ENCODE data around the gene IL18R1.

Gene IL18R1

DNA sequence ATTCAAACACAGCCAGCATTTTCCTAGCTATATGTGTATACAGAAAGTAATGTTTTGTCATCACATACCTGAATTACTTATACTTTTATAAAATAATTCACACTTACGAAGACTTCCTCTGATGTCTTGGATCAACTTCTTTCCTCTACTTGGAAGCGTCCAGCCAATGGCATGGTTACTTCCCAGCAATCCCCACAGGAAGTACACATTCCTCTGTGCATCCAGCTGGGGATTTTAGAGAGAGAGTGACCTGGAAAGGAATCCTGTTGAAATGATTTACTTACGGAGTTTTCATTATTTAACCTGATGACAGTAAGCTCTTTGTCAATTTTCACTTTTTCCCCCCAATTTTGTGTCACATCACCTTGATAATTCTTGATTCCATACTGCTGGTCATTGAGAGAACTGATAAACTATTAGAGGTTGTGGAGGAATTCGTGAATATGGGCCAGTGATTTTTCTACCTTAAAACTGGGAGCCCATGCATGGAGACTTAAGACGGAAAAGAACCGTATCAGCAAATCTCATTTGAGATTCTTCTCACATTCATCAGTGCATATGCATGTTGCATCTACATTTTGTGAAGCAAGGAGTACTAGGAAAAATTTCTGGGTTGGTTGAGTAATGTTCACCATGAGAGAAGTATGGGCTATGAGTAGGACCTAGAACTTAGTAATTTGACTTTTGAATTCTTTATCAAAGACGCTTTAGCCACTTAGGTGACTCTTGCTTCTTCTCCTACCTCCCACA is 9.0 kb upstream of the IL18R1 start:
- no peak for DNase-seq

DNA sequence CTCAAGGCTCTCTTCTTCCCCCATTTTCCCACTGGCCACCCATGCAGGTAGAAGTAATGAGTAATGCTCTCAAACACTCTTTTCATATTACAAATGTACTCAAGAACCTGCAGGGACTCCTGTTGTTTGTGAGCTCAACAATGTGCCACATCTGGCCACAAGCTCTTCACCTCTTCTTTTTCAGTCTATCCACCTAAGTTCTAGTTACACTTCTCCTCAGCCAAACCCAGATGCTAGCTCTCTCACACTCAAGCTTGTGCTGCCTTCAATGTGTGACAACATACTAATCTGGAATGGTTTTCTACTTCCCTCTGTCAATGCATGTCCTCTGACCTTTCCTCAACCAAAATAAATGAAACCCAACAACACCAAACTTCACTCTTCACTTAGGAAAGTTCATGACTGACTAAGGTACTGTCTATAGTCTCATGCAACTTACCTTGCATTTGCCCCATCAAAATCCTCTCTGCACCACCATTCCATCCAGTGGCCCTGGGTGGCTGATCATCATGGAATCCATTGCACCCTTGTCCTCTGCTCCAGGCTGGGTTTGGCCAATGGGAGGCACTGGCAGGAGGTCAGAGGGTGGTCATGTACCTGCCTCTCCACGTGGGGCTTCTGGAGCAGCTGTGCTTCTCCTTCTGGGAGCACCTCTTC is 5.3 kb upstream of the IL18R1 start:
- DNase-seq: no peak

DNA sequence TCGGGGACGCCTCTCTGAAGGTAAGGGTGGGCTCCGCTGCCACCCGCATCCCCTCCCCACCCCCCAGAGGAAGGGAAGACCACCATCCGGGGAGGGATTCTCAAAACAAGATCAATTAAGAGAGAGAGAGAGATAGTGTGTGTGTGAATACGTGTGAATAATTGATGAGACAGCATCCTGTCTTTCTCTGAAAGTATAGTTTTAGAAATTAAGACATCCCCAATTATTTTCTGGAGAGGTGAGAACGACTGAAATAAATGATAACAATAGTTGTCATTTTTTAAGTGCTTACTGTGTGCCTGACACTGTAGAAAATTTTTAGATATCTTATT is 751 bp downstream of the IL18R1 start:
- DNase-seq: no peak

DNA sequence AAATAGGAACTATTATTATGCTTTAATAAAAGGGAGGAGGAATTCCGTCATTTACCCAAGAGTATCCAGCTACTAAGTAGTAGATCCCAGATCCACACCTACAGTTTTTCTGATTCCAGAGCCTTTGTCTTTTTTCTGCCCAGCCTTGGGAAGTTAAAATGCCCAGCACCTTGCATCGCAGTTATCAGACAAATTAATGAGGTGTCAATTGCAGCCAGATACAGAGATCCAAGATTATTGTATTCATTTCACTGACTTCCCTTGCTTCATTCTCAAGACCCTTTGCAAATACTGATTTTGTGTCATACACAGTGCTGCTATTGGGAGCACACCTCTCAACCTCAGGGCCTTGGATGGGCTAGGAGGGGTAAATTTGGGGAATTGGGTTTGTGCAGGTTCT is 1.1 kb downstream of the IL18R1 start:
- DNase-seq: no peak

DNA sequence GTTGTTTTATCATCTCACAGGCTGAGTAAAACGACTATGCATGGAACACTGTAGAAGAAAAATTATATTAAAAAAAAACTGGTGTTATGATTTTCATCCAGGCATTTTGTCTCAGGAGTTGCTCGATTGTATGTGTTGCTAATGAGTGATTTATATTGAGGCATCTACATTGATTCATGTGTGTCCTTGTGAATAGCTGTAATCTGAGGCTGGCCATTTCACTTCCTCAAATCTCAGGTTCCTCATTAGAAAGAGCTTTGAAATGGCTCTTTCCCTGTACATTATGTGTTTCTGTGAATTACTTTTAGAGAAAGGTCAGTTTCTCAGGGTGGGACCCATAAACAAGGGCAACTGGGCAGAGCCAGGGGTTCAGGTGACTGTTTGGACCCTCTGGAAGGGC is 2.3 kb downstream of the IL18R1 start:
- DNase-seq: no peak

DNA sequence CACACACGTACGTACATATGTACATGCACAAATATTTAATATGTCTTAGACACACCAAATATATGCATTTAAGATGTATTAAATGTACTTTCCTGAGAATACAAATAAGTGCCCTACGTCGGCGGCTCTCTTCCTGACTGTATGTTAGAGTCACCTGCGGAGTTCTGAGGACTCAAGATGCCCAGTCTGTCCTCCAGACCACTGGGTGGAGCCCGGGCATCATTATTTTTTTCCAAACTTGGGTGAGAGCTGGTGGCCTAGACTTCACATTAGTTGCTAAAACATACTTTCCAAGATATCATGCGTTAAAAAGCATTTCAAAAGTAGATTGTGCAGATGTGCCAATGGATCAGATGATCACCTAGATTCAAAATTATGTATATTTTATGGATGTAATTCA is 2.9 kb downstream of the IL18R1 start:
- peak in 1 of 2 donors; percentile 22 for DNase-seq

DNA sequence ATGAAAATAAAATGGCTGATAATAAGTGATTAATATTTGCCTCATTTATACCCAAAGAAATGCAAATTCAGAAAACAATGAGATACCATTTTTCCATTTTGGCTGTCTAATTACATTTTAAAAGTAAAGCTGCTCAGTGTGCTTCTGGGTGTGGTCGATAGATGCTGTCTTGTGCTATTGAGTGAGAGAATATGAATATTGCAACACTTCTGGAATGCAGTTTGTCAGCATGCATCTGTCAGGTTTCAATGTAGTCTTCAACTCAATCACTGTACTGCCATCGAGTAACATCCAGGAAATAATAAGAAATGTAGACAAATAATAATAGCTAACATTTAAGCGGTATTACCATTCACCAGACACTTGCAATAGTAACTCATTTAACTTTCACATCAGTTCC is 3.9 kb downstream of the IL18R1 start:
- no peak for DNase-seq

DNA sequence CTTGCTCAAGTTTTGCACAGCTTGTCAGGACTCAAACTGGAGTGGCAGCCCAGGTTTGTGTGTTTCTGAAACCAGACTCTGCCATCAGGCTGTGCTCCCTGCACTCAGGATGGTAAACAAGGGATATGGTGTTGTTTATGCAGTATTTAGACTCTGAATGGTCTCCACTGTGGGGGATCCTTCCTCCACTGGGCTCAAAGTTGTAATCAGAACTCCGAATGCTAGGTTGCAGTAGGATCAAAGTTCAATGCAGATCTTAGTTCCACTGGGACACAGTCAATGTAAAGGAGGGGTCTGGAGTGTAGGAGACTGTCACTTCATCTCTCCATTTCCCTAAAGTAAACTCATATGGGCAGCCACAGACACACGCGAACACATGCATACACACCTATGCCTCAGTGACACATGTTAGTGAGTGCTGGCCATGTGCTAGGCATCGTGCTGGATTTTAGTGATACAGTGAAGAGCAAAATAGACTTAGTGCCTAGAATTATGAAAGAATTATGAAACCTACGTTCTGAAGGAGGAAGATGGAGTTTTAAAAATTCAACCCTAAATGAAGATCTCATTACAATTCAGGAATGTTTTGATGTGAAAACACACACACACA is 6.1 kb downstream of the IL18R1 start:
- no peak for DNase-seq

DNA sequence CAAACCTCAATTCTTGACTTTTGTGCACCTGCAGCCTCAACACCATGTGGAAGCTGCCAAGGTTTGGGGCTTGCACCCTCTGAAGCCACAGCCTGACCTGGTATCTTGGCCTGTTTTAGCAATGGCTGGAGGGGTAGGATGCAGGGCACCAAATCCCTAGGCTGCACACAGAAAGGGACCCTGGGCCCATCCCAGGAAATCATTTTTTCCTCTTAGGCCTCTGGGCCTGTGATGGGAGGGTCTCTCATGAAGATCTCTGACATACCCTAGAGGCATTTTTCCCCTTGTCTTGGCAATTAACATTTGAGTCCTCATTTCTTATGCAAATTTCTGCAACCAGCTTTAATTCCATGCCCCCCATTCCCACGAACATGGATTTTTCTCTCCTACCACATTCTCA is 10.2 kb downstream of the IL18R1 start:
- no peak for DNase-seq

DNA sequence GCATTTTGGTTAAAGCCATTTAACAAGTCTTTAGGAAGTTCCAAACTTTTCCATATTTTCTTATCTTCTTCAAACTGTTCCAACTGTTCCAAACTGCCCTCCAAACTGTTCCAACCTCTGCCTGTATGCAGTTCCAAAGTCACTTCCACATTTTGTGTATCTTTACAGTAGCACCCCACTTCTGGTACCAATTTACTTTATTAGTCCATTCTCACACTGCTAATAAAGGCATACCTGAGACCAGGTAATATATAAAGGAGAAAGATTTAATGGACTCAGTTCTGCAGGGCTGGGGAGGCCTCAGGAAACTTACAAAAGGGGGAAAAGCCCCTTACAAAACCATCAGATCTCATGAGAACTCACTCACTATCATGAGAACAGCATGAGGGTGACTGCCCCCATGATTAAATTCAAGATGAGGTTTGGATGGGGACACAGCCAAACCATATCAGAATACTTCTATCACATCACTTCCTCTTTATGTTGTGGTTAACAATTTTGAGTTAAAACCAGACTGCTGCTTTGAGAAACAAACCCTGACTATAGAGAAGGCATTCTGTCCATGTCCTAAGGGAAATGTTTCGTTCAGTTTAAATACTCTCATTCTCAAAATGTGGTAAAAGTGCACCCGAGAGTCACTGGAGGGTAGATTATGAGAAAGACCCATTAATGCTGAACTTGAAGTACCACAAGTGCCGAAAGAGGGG is 11.0 kb downstream of the IL18R1 start:
- DNase-seq: no peak

DNA sequence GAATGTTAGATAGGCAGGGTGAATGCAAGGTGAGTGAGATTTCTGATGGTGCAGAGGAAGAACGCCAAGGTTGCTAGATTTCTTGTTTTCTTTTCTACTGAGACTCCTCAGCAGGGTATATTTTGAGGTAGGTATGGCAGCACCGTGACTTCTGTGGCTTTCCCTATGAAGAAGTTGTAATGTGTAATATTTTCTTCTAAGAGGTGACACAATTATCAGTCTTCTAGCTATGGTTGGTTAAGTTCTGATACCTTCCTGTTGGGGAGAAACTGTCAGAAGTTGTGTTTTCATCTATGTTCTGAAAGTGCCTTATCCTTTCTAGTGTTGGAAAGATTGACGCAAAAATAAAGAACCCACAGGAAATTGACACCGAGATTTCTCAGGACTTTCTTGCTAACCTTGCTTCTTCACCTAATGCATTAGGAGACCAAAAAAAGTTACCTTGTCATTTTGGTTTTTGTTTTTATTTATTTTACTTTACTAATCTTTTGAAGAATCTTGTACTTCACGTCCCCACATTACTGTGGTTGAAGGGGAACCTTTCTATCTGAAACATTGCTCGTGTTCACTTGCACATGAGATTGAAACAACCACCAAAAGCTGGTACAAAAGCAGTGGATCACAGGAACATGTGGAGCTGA is 11.9 kb downstream of the IL18R1 start:
- peak; percentile 22 to 30 for DNase-seq

DNA sequence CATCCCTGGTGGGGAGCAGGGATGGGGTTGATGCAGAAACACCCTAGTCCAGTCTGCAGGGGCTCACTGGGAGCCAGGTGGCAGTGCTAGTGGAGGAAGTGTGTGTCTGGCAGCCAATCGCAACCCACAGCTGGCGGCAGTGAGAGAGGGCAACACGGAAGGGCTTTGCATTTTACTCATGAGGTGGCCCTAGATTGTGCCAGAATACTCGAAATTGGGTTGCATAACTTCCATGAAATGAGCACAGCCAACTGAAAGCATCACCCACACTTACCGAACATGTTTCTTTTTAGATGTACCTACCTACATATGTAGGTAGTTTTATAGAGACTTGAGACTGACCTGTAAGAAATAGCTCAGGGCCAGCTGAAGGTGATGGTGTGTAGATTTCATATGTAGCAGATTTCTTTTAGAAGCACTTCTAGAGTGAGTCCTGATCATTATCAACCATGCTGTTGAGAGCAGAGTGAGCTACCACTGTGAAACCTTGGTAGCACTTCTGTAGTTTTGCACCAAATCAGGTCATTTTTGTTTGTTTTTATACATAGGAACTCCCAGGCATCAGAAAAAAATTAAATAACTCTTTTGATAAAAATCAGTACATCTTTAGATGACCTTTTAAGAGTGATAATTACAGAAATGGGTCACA is 13.0 kb downstream of the IL18R1 start:
- peak in 1 of 2 donors; percentile 10 for DNase-seq

DNA sequence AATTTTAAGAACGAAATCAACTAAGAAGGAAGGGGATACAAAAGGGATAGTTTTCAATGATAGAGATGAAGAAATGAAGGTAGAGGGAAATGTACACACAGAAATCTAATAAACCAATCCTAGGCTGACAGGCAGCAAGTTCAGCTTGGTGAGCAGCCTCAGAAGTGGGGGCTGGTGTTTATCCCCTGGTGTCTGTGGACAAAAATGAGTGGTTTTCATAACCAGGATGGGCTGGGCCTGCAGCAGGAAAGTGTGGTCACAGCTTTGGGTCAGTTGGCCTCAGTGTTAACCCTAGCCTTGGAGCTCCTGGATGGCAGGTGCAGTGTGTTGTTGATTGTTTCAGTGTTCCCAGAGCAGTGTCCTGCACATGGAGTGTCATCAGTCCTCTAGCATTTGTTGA is 14.3 kb downstream of the IL18R1 start:
- no peak for DNase-seq

DNA sequence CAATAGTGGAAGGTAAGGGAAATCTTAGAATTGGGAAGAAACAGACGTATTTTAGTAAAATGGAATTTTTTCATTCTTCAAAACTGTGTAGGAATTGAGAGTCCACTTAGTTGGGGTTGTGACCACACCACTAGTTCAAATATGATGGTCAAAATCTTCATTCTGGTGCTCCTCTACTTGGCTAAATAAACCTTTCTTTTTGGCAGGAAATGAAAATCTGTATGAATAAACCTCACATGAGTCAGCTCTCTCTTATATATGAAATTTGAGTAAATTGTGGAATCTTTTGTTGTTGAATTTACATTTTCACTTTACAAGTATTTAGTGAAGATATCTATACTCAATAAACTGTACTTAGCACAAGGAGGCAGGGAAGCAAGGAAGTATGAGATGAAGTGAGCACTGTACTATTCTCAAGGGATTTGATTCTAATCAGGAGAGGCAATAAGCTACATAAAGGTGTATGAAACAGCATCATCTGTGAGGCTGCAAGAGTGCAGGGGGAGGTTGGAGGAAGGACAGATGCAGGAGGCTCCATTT is 20.5 kb downstream of the IL18R1 start:
- no peak for DNase-seq

DNA sequence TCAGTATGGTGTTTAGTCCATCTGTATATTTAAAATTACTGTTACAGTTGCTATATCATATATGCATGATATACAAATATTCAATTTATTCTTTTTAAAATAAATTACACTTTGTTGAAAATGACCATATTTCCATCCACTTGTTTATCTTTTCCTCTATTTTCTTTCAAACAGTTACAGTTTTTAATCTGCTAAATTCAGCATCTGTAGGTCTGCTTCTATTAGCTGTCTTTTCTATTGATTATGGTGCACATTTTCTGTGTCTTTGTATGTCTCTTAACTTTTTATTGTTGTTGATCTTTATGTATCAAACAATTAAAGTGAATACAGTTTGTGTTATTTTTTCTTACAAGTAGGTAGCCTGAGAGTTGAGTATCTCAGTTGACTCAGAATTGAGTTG is 28.1 kb downstream of the IL18R1 start:
- DNase-seq: no peak

DNA sequence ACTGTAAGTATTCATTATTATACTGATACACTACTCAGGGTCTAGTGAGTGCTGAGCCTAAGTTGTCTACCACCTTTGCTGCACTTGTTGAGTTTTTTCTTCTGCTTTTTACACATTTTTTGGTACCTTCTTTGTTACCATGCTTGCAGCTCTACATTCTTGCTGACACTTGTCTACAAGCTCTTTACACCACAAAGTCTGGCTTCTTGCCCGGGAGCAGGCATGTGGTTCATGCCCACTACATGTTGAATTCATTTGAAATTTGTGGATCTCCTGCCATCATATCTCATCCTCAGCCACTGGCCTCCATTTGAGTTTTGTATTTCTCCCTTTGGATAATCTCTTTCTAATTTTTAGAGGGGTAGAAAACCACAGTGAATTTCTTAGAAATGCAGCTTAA is 29.9 kb downstream of the IL18R1 start:
- DNase-seq: no peak

DNA sequence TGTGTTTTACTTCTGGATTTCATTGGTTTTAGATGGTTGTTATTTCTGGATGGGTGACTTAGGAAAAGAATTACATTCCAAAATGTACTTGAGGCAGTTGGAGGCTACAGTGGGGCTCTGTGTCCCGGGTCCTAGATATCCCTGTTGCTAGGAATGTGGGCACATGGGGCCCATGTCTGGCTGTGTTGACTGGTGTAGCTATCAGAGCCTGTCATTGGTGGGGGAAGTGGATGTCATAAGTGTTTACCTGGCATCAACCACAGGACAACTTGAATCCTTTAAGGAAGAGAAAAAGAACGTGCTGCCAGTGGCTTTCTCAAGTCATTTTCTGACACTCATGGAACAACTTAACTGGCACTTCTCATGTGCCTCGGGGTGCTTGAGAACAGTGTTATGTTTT is 30.4 kb downstream of the IL18R1 start:
- DNase-seq: no peak

DNA sequence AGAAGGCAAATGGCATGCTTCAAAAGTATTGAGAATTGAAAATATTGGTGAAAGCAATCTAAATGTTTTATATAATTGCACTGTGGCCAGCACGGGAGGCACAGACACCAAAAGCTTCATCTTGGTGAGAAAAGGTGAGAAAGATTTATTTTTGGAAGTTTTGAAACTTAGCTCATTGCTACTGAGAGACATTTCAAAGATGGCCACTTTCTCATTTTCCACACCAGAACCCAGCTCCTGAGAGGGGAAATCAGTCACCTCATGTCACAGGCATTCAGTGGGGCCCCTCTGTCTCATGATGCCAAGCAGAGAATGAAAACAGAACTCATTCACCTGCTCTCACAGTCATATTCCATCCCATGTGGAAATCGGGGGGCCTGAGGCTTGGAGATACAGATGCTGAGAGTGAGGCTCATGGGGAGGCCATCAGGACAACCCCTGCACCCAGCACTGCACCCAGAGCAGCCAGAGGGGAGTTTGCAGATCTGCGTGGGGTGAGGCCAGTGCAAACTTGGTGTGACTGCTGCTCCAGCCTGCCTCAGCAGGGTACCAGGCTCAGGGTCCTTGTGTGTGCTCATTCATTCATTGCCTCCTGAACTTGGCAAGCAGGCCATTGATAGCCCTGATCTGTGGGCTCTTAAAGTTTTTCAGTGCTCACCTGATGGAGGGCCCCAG is 31.4 kb downstream of the IL18R1 start:
- DNase-seq: no peak

DNA sequence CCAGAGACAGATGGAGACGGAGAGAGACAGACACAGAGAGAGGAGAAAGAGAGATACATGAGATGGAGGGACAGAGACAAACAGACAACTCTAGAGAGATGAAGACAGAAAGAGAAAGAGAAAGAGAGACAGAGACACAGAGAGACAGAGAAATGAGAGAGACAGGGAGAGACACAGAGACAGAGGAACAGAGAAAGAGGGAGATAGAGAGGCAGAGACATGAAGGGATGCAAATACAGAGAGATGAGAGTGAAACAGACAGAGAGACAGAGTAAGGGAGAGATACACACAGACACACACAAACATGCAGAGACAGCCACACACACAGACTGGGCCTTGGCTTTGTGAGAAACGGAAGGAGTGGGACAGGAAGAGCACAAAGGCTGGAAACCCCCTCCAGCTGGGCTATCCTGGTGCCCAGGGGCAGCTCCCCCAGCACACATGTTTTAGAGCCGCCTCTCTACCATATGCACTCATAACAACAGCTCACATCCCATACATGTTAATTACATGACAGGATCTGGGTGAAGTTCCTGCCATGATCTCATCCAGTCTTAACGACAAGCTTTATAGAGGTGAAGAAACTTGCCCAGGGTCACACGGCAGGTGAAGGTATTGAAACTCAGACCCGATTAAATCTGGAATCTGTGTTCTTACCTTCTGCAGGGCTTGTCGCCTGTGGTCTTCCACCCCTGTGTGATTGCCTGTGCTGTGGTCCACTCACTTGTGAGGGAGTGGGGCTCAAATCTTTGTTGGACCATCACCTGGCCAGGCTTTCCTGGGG is 32.4 kb downstream of the IL18R1 start:
- no peak for DNase-seq

DNA sequence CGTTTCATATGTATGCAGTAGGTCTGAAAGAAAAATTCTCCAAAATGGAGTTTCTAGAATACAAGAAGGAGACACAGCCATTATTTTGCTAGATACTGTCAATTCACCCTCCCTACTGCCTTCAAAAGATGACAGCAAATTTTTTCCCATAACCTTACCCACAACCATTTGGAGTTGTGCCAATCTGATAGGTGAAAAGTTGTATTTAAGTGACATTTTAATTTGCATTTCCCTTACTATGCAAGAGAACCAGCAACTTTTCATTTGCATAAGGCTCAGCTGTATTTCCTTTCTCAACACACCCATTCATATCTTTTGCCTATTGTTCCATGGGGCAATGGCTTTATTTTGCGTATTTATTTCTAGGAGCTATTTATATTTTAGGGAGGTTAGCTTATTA is 36.0 kb downstream of the IL18R1 start:
- peak; percentile 6 to 47 for DNase-seq

DNA sequence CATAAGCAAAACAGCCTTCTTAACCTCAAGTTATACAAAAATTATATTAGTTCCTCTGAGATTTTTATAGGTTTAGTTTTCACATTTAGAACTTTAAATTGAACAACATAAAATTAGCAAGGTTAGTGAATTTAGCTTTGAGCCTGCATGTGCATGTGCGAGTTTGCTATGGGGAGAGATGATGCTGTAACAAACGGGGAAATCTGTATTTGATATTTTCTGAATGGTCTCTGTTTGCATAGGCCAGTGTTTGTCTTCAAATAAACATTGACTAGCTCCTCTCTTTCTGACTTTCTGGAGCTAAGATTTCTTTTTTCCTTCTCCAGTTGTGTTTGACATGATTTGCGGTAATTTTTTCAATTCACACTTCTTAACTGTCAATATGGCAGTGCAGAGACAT is 36.5 kb downstream of the IL18R1 start:
- no peak for DNase-seq

All from activated CD4-positive, alpha-beta T cell treated with anti-CD3 and anti-CD28 coated beads for 4 hours (primary cell).